22Rv1 (cell line): ENCODE data around the gene FRAS1.

ENCODE experiments used
- CTCF ChIP-seq: fragments of 450-650 bp; IDR thresholded peaks from 2 replicates; pipeline ENCODE4 v1.5.1; 2017; ENCODE audit warnings: mild to moderate bottlenecking
- ZFX ChIP-seq: fragments of 450-650 bp; IDR thresholded peaks from 2 replicates; pipeline ENCODE4 v1.6.1; 2017; ENCODE audit warnings: antibody characterized with exemption, borderline replicate concordance

- no peak for TF ChIP-seq CTCF
- no peak for TF ChIP-seq ZFX
Measured at GRCh38 chr4:78311306-78311705, 254.2 kb downstream of the FRAS1 start.
